NCI-H1048 (cell line): ENCODE measurements around the gene NCF4.

ENCODE experiments used
- DNase-seq: peaks from one replicate; lab custom pipeline; 2025; lab: John Stamatoyannopoulos, UW

Gene NCF4

DNA sequence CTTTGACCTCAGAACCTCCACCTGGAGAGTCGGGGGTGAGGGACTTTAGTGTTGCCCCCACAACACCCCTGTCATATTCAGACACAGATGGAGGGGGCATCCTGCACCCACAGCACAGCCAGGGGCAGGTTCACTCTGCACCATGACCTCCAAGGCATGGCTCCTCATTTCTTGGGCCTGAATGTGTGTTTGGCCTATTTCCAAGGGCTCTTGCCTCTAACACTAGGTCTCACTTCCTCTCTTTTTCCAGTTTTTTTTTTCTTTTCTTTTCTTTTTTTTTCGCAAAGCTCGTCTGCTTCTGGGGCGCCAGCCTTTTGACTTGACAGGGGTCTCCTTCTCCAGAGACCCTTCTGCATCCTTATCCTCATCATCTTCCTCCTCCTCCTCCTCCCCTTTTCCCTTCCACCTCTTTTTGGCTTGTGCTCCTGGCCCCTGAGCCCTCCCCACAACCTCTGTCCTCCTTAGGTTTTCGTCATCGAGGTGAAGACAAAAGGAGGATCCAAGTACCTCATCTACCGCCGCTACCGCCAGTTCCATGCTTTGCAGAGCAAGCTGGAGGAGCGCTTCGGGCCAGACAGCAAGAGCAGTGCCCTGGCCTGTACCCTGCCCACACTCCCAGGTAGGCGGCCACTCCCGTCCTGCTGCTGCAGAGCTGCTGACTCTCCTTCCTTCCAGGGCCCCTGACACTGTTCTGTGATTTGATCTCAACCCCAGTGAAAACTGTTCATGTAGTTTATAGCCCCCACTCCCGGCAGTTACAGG, 3.8 kb downstream of the NCF4 start:
- DNase-seq: no peak

GRCh38 chr22:36865346-36865745, 4.5 kb downstream of the NCF4 start:
- DNase-seq: no peak

GRCh38 chr22:36867695-36868094, 6.9 kb downstream of the NCF4 start:
- DNase-seq: no peak

- DNase-seq: no peak
Measured at GRCh38 chr22:36868546-36869181, 7.9 kb downstream of the NCF4 start.

GRCh38 chr22:36870250-36870649, 9.4 kb downstream of the NCF4 start:
- no peak for DNase-seq

GRCh38 chr22:36871669-36872081, 10.9 kb downstream of the NCF4 start:
- DNase-seq: no peak

DNA sequence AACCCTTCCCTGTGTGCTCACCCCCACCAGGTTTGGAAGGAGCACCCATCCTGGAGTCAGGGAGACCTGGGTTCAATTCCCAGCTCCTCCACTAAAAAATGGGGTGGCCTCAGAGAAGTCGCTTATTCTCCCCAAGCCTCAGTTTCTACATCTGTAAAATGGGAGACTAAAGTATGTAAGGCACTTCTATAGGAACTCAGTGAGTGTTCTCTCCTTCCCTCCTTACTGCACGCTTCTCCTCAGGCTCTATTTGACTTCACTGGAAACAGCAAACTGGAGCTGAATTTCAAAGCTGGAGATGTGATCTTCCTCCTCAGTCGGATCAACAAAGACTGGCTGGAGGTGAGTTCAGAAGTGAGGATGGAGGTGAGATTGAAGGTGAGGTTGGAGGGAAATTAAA, 11.3 kb downstream of the NCF4 start:
- DNase-seq: no peak

- DNase-seq: no peak
Measured at GRCh38 chr22:36872866-36873498, 12.2 kb downstream of the NCF4 start.

DNA sequence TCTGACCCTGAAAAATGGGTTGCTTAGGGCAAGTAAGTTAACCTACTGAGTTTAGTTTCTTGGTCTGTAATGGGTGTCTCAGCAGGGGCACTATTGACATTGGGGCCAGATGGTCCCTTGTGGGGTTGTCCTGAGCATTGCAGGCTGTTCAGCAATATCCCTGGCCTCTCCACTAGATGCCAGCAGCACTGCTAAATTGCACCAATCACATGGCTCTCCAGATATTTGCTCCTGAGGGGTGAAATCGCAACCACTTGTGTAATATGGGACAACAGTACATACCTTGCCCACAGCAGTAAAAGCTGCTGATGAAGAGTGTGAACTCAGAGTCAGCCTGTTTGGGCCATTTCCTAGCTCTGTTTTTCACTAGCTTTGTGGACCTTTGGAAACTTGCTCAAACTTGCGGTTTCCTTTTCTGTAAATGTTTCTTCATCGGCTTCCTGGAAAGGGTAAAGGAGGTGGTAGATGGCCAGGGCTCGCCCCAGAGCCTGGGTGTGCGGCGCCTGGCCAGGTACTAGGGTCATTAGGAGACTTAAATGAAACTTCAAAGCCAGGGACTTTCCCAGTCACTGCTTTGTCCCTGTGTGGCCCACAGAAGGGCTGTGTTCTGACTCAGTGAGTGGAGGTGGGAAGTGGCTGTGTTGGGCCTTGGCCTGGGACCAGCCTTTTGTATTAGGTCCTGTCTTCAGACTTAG, 13.0 kb downstream of the NCF4 start:
- no peak for DNase-seq

DNA sequence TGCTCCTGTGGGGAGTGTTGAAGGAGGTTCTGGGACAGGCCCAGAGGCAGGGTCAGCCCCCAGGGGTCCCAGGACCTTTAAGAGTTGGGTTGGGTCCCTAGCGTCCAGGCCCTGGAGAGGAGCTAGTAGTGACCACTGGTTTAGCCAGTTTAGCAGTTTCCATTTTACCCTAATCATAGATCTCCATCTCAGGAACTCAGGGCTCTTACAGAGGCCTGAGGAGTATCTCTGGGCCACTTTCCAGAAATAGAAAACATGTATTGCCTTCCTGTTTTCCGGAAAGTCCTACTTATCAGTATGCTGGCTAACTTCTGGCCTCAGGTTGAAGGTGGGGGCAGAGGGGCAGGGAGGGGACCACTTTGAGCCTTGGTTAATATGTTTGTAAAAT, 13.5 kb downstream of the NCF4 start:
- no peak for DNase-seq

DNA sequence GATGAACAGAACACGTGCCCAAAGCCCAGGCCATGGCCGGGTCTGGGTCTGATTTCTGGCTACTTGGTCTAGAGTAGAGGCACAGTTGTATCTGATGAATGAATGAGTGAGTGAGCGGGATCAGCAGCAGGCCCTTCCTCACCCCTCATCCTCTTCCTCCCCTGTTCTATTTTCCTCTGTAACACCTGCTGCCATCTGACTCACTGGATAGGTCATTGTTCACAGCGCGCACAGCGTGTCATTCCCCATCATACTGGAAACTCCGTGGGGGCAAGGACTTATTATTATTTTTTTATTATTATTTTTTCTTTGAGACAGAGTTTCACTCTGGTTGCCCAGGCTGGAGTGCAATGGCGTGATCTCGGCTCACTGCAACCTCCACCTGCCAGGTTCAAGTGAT, 13.9 kb downstream of the NCF4 start:
- no peak for DNase-seq

DNA sequence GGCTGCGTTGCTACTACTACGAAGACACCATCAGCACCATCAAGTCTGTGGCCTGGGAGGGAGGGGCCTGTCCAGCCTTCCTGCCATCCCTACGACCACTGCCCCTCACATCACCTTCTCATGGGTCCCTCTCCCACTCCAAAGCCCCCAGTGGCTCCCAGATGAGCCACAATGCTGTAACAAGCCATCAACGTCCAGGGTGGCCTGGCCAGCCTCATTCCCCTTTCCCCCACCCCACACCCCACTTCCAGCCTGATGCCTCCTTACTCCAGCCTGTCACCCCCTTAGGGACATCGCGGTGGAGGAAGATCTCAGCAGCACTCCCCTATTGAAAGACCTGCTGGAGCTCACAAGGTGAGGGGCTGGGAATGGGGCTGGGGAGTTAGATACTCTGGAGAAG, 14.9 kb downstream of the NCF4 start:
- DNase-seq: no peak

GRCh38 chr22:36879775-36880174, 19.0 kb downstream of the NCF4 start:
- DNase-seq: no peak

DNA sequence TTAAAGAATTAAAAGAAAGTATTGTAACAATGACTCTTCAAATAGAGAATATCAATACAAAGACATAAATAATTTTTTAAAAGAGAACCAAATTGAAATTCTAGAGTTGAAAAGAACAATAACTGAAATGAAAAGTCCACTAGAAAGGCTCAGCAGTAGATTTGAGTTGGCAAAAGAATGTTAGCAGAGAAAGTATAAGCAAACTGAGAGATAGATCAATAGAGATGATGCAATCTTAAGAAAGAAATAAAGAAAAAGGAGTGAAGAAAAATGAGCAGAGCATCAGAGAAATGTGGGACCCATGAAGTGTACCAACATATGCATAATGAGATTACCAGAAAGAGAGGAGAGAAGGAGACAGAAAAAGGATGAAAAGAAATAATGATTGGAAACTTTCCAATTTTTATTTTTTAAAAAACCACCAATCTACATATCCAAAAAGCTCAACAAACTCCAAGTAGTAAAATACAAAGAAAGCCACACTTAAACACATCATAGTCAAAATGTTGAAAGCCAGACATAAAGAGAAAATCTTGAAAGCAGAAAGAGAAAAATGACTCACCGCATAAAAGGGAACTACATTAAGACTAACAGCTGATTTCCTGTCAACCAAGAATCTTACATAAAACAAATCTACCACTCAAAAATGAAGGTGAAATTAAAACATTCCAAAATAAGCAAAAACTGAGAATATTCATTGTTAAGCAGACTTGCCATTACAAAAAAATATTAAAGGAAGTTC, 20.9 kb downstream of the NCF4 start:
- no peak for DNase-seq

DNA sequence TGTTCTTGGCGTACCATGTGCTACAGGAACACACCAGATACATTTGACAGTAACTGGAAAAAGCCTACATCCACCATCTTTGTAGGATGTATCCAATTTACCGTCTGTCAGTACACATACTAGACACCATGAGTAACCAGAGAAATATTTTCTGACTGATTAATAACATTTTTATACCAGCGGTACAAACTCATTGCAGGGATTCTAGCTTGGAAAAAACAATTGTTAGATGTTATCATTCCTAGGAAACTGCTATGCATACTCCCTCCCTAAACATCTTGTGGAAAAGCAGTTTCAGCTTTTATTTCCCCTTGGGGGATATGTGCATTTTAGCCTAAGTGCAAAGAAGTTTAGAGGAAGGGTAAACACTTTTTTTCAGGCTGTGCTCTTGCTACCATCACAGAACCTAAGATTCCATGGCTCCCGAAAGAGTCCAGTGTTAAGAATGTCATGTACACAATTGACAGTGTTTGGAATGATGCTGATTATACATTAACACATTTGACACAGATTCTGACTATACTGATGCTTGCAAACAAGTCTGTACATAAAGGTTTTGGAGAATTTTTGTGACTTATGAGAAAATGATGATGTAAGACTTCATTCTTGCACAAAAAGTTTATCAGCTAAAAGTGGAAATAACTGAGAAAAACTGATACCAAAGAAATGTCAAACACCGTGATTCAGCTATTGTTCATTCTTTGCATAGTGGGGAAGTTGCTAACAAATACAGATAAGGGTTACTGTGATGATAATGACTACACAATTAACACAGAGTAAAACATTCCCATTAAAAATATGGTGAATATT, 23.7 kb downstream of the NCF4 start:
- no peak for DNase-seq

GRCh38 chr22:36885474-36885873, 24.7 kb downstream of the NCF4 start:
- no peak for DNase-seq

DNA sequence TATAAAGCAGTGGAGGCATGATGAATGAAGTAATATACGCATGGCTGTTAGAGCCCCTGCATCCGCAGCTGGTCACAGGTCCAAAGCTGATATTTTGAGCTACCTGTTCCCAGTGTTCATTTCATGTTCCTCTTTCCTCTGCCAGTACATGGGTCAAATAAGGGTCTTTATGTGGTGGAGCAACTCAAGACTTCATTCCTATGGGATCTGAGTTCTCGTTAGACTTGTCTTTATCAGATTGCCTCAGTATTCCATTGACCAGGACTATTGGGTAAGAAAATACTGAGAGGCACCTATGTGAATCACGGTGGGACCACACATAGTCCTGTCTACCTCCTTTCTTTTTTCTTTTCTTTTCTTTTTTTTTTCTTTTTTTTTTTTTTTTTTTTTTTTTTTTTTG, 25.2 kb downstream of the NCF4 start:
- DNase-seq: no peak

DNA sequence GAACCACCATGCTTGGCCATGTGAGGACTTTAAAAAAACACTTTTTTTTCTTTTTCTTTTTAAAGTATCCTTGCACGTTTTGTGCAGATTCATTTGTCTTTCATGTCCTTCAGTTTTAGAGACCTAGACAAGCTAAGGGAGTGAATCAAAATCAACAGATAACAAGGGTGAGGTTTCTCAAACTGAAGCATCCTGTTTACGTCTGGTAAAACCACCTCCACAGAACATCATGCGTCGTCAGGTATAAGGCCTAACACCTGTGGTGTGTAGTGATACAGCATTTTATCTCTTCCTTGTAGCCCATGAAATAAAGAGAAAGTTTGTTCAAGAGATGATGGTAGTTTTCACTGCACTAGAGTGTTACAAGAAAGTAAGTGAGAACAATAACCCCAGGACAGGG, 26.4 kb downstream of the NCF4 start:
- no peak for DNase-seq

DNA sequence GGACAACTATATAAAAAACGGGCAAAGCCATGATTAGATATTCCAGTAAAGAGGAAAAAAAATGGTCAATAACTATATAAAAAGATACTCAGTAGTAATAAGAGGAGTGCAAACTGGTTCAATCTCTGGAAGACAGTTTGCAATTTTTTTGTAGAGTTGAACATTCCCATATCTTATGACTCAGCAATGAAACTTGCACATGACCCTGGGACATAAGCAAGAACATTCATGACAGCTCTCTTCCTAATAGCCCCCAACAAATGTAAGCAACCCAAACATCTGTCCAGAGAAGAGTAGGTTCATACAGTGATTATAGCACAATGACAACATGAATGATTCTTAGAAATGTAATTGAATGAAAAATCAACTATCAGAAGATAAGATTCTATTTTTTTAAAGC, 30.8 kb downstream of the NCF4 start:
- no peak for DNase-seq

GRCh38 chr22:36892292-36892691, 31.5 kb downstream of the NCF4 start:
- DNase-seq: no peak

- no peak for DNase-seq
Measured at GRCh38 chr22:36893262-36893661, 32.5 kb downstream of the NCF4 start.
